H1 (cell line): ENCODE data around the gene USP20. TPM values are rescaled to one million over a fixed set of nuclear protein-coding genes. Genes with fewer than 3 reads are reported as not detected.

Experiments
- BCL11A ChIP-seq, 2 experiments: IDR thresholded peaks; one replicate each; pipeline ENCODE4 v1.6.1; 2011; ENCODE audit warnings: low read depth in 2 of 2, low read length in 2 of 2, mild to moderate bottlenecking in 2 of 2
- HDAC2 ChIP-seq, 2 experiments: fragments of 300-600 bp in 1 of 2; sonication (generic) in 1 of 2; IDR thresholded peaks; 2 replicates each; pipeline ENCODE4 v1.6.1; 2011 to 2012; ENCODE audit warnings: low read depth in 2 of 2, low read length in 2 of 2, mild to moderate bottlenecking in 2 of 2, moderate library complexity in 2 of 2, borderline replicate concordance in 1 of 2, inconsistent platforms in 1 of 2
- MAFK ChIP-seq: IDR thresholded peaks from 2 replicates; pipeline ENCODE4 v1.6.1; 2012; ENCODE audit warnings: low read depth, mild to moderate bottlenecking, improper control_type of control experiment, low read length
- PHF8 ChIP-seq: fragments of 200-600 bp; sonication (generic); conservative IDR thresholded peaks from 2 replicates; pipeline ENCODE4 v1.7.1; 2012; ENCODE audit warnings: low read depth, mild to moderate bottlenecking, inconsistent platforms, low read length, moderate library complexity
- POLR2AphosphoS5 ChIP-seq: IDR thresholded peaks from 2 replicates; pipeline ENCODE4 v1.6.1; 2011; ENCODE audit warnings: low read depth, low read length
- SIN3A ChIP-seq, 2 experiments: IDR thresholded peaks in 1 of 2; conservative IDR thresholded peaks in 1 of 2; 2 replicates each; pipeline ENCODE4 v1.6.1; 2011 to 2012; ENCODE audit warnings: low read length in 2 of 2, improper control_type of control experiment in 1 of 2, low read depth in 1 of 2, mild to moderate bottlenecking in 1 of 2
- SIX5 ChIP-seq: IDR thresholded peaks from 2 replicates; pipeline ENCODE4 v1.6.1; 2011; ENCODE audit warnings: mild to moderate bottlenecking, low read depth, low read length
- SP4 ChIP-seq: IDR thresholded peaks from 2 replicates; pipeline ENCODE4 v1.6.1; 2012; ENCODE audit warnings: low read length, inconsistent platforms
- TAF1 ChIP-seq: IDR thresholded peaks from 2 replicates; pipeline ENCODE4 v1.6.1; 2011; ENCODE audit warnings: mild to moderate bottlenecking, low read depth, low read length
- polyA plus RNA-seq, 7 experiments: library from polyadenylated mRNA; depleted of rRNA in 3 of 7; stranded (reverse) in 5 of 7; unstranded in 2 of 7; fragments of >200 nt in 5 of 7; fragments of 200-250 nt in 2 of 7; gene quantifications; 1 replicate in 5 of 7; 2 replicates in 1 of 7; 4 replicates in 1 of 7; pipeline versions ENCODE4 v1.2.1 to v1.2.3, GENCODE V29; 2011 to 2013; ENCODE audit warnings: missing spikeins in 2 of 7, mixed read lengths in 2 of 7
- total RNA-seq: library from RNA; stranded (reverse); fragmentation: NEBNext Ultra II Directional; extraction: Animal tissue kit (Norgen Biotek cat#: 25700); gene quantifications from 2 replicates; pipeline ENCODE4 v1.2.1, GENCODE V29; 2021

USP20 gene
- total and polyA plus RNA-seq, 2 of the 8 experiments (the other 6 are each of a cell fraction or from before 2014, with no cell fraction given): 13.4 to 23.0 TPM

DNA sequence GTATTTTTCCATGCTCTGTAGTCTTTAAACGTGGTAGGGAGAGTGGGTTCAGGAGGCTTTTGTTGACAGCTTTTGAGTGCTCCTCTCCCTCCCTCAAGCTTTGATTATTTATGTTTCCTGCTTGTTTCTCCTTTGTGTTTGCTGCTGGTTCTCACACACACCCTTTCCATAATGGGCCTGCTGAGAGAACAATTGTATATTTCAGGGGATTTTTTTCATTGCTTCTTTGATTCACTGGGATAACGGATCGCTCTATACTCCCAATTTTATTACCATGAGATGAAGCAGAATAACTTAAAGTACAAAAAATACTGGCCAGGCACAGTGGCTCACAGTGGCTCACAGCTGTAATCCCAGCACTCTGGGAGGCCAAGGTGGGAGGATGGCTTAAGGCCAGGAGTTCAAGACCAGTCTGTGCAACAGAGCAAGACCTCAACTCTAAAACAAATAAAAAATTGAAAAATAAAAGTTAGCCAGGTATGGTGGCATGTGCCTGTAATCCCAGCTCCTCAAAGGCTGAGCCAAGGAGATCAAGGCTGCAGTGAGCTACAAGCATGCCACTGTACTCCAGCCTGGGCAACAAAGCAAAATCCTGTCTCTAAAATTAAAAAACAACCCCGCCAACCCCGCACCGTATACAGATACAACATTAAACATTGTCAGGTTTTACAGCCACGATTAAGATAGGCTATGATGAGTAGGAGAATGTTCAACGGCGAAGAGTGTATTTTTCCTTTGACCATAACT, 66.9 kb downstream of the USP20 start (continued):
- TF ChIP-seq POLR2AphosphoS5 (no peak), SIX5 (no peak), TAF1 (no peak), SP4 (no peak), HDAC2 (IDR thresholded peaks at IDR 0.05; ENCODE audit: borderline replicate concordance in 1 of 2, low read depth in 2 of 2, low read length in 2 of 2) (no peak), BCL11A (IDR thresholded peaks at IDR 0.05; ENCODE audit: low read depth in 2 of 2, low read length in 2 of 2) (no peak), PHF8 (no peak), MAFK (no peak), SIN3A (conservative IDR thresholded peaks at IDR 0.05 in 1 of 2, IDR thresholded peaks at IDR 0.05 in 1 of 2; ENCODE audit: low read depth in 1 of 2, low read length in 2 of 2) (no peak)
